OCI-LY1 (cell line): ENCODE measurements around the gene ZBTB16.

Experiments
- H2AFZ ChIP-seq: fragments of 200-600 bp; sonication (generic), shearing (Covaris generic); 2 replicates; pipeline ENCODE4 v1.6.0; 2014; ENCODE audit warnings: antibody characterized with exemption, mild to moderate bottlenecking, low read length
- H3F3A ChIP-seq: fragments of 200-600 bp; sonication (generic), shearing (Covaris generic); 2 replicates; pipeline ENCODE4 v1.6.0; 2014; ENCODE audit warnings: mild to moderate bottlenecking, antibody characterized with exemption, low read length, moderate library complexity; ENCODE audit not compliant: insufficient read depth
- H3K27ac ChIP-seq: fragments of 200-600 bp; sonication (generic); 2 replicates; pipeline ENCODE4 v1.5.1; 2014; ENCODE audit warnings: low read length, mixed run types, mild to moderate bottlenecking, low read depth; ENCODE audit not compliant: poor library complexity, severe bottlenecking
- H3K27me3 ChIP-seq: fragments of 200-600 bp; sonication (generic); 2 replicates; pipeline ENCODE4 v1.6.0; 2014; ENCODE audit warnings: antibody characterized with exemption, mild to moderate bottlenecking, low read length, moderate library complexity; ENCODE audit not compliant: insufficient read depth
- H3K36me3 ChIP-seq: fragments of 200-600 bp; sonication (generic); 2 replicates; pipeline ENCODE4 v1.6.1; 2014; ENCODE audit warnings: mild to moderate bottlenecking, antibody characterized with exemption, low read length, moderate library complexity, mixed read lengths; ENCODE audit not compliant: insufficient read depth
- H3K4me1 ChIP-seq: fragments of 200-600 bp; sonication (generic); 2 replicates; pipeline ENCODE4 v1.5.1; 2014; ENCODE audit warnings: mild to moderate bottlenecking, low read length, moderate library complexity; ENCODE audit not compliant: insufficient read depth, severe bottlenecking
- H3K4me2 ChIP-seq: fragments of 200-600 bp; sonication (generic), shearing (Covaris generic); 2 replicates; pipeline ENCODE4 v1.6.1; 2014; ENCODE audit warnings: low read length
- H3K4me3 ChIP-seq: fragments of 200-600 bp; sonication (generic); 2 replicates; pipeline ENCODE4 v1.5.1; 2014; ENCODE audit warnings: low read length, low read depth, mild to moderate bottlenecking, mixed read lengths; ENCODE audit not compliant: poor library complexity, severe bottlenecking
- H3K79me2 ChIP-seq: fragments of 200-600 bp; shearing (Covaris generic); 2 replicates; pipeline ENCODE4 v1.6.1; 2016; ENCODE audit warnings: mixed run types, low read length, mixed read lengths; ENCODE audit not compliant: insufficient read depth
- H3K9ac ChIP-seq: fragments of 200-600 bp; sonication (generic), shearing (Covaris generic); 2 replicates; pipeline ENCODE4 v1.6.1; 2014; ENCODE audit warnings: mild to moderate bottlenecking, low read length, mixed read lengths
- H3K9me2 ChIP-seq: fragments of 200-600 bp; sonication (generic), shearing (Covaris generic); 2 replicates; pipeline ENCODE4 v1.6.1; 2014; ENCODE audit warnings: low read depth, mild to moderate bottlenecking, low read length, mixed read lengths
- H3K9me3 ChIP-seq: fragments of 200-600 bp; shearing (Covaris generic); 2 replicates; pipeline ENCODE4 v1.6.1; 2014; ENCODE audit warnings: low read length, mixed read lengths
- H4K20me1 ChIP-seq: fragments of 200-600 bp; sonication (generic), shearing (Covaris generic); 2 replicates; pipeline ENCODE4 v1.6.0; 2016; ENCODE audit warnings: mild to moderate bottlenecking, low read length; ENCODE audit not compliant: insufficient read depth
- EZH2 ChIP-seq: fragments of 200-600 bp; sonication (generic), shearing (Covaris generic); IDR thresholded peaks from 2 replicates; pipeline ENCODE4 v1.8.0; 2017; ENCODE audit warnings: borderline replicate concordance, mixed run types, mild to moderate bottlenecking, antibody characterized with exemption, low read length, moderate library complexity, mixed read lengths
- TF ChIP-seq, protein P1 (sequence below): fragments of 200-600 bp; sonication (generic), shearing (Covaris generic); IDR thresholded peaks from 2 replicates; pipeline ENCODE4 v1.5.1; 2017; ENCODE audit warnings: mild to moderate bottlenecking, antibody characterized with exemption, low read length, moderate library complexity, mixed read lengths

Gene ZBTB16

GRCh38 chr11:114219559-114220349 is 160.2 kb downstream of the ZBTB16 start:
- no peaks in the 10 kb centered on the region for H3K79me2 ChIP-seq
- no peak overlapping the region for H2AFZ ChIP-seq

GRCh38 chr11:114221037-114221436 is 161.5 kb downstream of the ZBTB16 start:
- H4K20me1 ChIP-seq = no peaks in the 10 kb centered on the region
- no peak overlapping the region for H3K9ac ChIP-seq
- H3K36me3 ChIP-seq = no peaks in the 10 kb centered on the region
- H3K27me3 ChIP-seq = no peaks in the 10 kb centered on the region
- H3K79me2 ChIP-seq = no peaks in the 10 kb centered on the region
- no peaks in the 10 kb centered on the region for H3K4me1 ChIP-seq
- no peak overlapping the region for H2AFZ ChIP-seq
- H3K9me2 ChIP-seq = no peaks in the 10 kb centered on the region
- no peak overlapping the region for H3K4me2 ChIP-seq
- no peaks in the 10 kb centered on the region for H3F3A ChIP-seq
- no peaks in the 10 kb centered on the region for H3K9me3 ChIP-seq
- TF ChIP-seq, protein P1, sequence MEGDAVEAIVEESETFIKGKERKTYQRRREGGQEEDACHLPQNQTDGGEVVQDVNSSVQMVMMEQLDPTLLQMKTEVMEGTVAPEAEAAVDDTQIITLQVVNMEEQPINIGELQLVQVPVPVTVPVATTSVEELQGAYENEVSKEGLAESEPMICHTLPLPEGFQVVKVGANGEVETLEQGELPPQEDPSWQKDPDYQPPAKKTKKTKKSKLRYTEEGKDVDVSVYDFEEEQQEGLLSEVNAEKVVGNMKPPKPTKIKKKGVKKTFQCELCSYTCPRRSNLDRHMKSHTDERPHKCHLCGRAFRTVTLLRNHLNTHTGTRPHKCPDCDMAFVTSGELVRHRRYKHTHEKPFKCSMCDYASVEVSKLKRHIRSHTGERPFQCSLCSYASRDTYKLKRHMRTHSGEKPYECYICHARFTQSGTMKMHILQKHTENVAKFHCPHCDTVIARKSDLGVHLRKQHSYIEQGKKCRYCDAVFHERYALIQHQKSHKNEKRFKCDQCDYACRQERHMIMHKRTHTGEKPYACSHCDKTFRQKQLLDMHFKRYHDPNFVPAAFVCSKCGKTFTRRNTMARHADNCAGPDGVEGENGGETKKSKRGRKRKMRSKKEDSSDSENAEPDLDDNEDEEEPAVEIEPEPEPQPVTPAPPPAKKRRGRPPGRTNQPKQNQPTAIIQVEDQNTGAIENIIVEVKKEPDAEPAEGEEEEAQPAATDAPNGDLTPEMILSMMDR = no peak
- TF ChIP-seq EZH2 = no peak
- no peak overlapping the region for H3K4me3 ChIP-seq
- H3K27ac ChIP-seq = no peak overlapping the region

More at GRCh38 chr11:114219559-114220349, 160.2 kb downstream of the ZBTB16 start:
- Histone ChIP-seq H3K4me1 (no peaks in the 10 kb centered on the region), H3K27me3 (no peaks in the 10 kb centered on the region), H3K36me3 (no peaks in the 10 kb centered on the region), H3K27ac (no peak overlapping the region), H3F3A (no peaks in the 10 kb centered on the region), H3K9me3 (no peaks in the 10 kb centered on the region), H4K20me1 (no peaks in the 10 kb centered on the region), H3K4me2 (no peak overlapping the region), H3K9me2 (no peaks in the 10 kb centered on the region), H3K4me3 (no peak overlapping the region), H3K9ac (no peak overlapping the region)
- TF ChIP-seq, protein P1 = no peak
- no peak for TF ChIP-seq EZH2

DNA sequence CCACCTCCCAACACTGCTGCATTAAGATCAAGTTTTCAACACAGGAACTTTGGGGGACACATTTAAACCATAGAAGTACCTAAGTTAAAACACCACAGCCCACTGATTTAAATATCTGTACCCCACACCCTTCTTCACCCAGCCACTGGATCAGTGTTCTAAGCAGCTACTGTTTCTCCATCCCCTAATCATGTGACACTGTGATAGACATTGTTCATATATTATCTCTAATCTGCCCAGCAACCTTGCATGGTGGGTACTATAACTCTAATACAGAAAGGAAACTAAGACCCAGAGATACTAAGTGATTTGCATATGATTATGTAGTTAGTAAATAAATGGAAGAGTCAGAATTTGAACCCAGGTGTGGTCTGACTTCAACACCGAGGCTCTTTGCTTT is 166.2 kb downstream of the ZBTB16 start:
- Histone ChIP-seq H3K9me2 (no peaks in the 10 kb centered on the region), H3K27ac (no peak overlapping the region), H3K27me3 (no peaks in the 10 kb centered on the region), H3K4me1 (no peaks in the 10 kb centered on the region), H3K4me2 (no peak overlapping the region), H3K9me3 (no peaks in the 10 kb centered on the region), H2AFZ (no peak overlapping the region), H4K20me1 (no peaks in the 10 kb centered on the region), H3F3A (no peaks in the 10 kb centered on the region), H3K79me2 (no peaks in the 10 kb centered on the region), H3K36me3 (no peaks in the 10 kb centered on the region), H3K9ac (no peak overlapping the region), H3K4me3 (no peak overlapping the region)
- TF ChIP-seq, protein P1 = no peak
- no peak for TF ChIP-seq EZH2
